ENCODE measurements around the gene ATP8A2. TPM values are rescaled to one million over a fixed set of nuclear protein-coding genes. Genes with fewer than 3 reads are reported as not detected.

ATP8A2 gene
- total and polyA plus RNA-seq, 9 of the 15 experiments (the other 6 are each of a cell fraction or from before 2014, with no cell fraction given), result under 0.01 to 0.33 (median 0.06) TPM; not detected in 4

DNA sequence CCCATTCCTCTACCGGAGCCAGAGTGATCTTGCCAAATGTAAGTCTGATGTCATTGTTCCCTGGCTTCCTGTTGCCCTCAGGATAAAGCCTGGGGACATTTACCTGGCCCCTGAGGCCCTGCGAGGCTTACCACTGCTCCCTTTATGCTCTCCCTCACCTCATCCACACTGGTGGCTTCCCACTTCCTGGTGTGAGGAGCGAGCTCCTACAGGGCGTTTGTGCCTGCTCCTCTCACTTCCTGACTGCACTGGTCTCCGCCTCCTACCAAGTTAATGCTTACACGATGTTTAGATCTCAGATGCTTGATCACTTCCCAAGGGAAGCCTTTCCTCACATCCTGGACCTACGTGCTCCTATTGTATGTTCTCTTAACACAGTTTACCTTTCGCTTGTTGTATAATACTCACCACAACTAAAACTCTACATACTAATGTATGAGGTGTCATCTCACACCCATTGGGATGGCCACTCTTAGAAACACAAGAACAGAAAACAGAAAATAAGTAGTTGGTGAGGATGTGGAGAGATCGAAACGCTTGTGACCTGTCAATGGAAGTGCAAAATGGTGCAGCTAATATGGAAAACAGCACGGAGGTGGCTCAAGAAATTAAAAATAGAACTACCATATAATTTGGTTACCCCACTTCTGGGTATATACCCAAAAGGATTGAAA, 502.4 kb downstream of the ATP8A2 start:
- POLR2A ChIA-PET, result no interaction called here
- no peaks in the 10 kb centered on the region for H4K20me1 ChIP-seq (replicated peaks; ENCODE audit: control insufficient read depth, insufficient read depth, low read length)
- in situ Hi-C loops (cut with MboI), result no loop called here
- no peaks in the 10 kb centered on the region for H3K9me1 ChIP-seq (ENCODE audit: control insufficient read depth, insufficient read depth, low read length)
- BruUV-seq (replicated peaks), result no TSS peak
- intact Hi-C loops (cut with micrococcal nuclease), result no loop called here
- no peak overlapping the region for H2AFZ ChIP-seq (ENCODE audit: low read depth, low read length)
- H3K79me2 ChIP-seq (ENCODE audit: control insufficient read depth, insufficient read depth, low read length), result no peaks in the 10 kb centered on the region
- H3K4me2 ChIP-seq (ENCODE audit: insufficient read depth, low read length), result no peak overlapping the region
- FAIRE-seq, result no peak
- H3K9me3 ChIP-seq (replicated peaks; ENCODE audit: control insufficient read depth, insufficient read depth, low read depth, low read length), result no peaks in the 10 kb centered on the region
- CTCF ChIA-PET (ENCODE audit: low intra/inter-chr PET ratio), result no interaction called here
- no peak for ATAC-seq
- H3K36me3 ChIP-seq (ENCODE audit: control insufficient read depth, insufficient read depth, low read length), result no peaks in the 10 kb centered on the region
- DNase-seq (ENCODE audit: extremely low read depth in 1 of 4, low spot score in 3 of 4), result no peak
- H3K4me1 ChIP-seq (replicated peaks in 1 of 2; ENCODE audit: control insufficient read depth in 2 of 2, insufficient read depth in 2 of 2, low read length in 2 of 2), result no peaks in the 10 kb centered on the region
- H3K27me3 ChIP-seq (ENCODE audit: control insufficient read depth in 2 of 2, insufficient read depth in 2 of 2, low read length in 2 of 2), result no peaks in the 10 kb centered on the region; a peak in 1 of 5 replicates
- WGBS (ENCODE audit: insufficient coverage, low coverage, missing lambda C conversion rate), result 2% methylated on average over 11 of the region's 11 CpGs
- no peak overlapping the region for H3K27ac ChIP-seq (ENCODE audit: extremely low read depth, low read depth, low read length)
- H3K9ac ChIP-seq (ENCODE audit: insufficient read depth in 1 of 2, low read depth in 2 of 2, low read length in 2 of 2), result no peak overlapping the region
- no peak overlapping the region for H3K4me3 ChIP-seq
- TF ChIP-seq TFAP4 (CRISPR knock-in tag; IDR thresholded peaks at IDR 0.05; ENCODE audit: borderline replicate concordance) (no peak), ETV1 (tag; conservative IDR thresholded peaks at IDR 0.05; ENCODE audit: low read depth) (no peak), FOS (IDR thresholded peaks at IDR 0.05; ENCODE audit: extremely low read depth, insufficient read length) (no peak), STAT5B (CRISPR knock-in tag; IDR thresholded peaks at IDR 0.05) (no peak), TGIF2 (CRISPR knock-in tag; IDR thresholded peaks at IDR 0.05) (no peak), ZNF589 (CRISPR knock-in tag; IDR thresholded peaks at IDR 0.05; ENCODE audit: low read depth) (no peak), MAFG (tag; conservative IDR thresholded peaks at IDR 0.05) (no peak), CHCHD3 (CRISPR knock-in tag; IDR thresholded peaks at IDR 0.05) (no peak), ELF2 (CRISPR knock-in tag; IDR thresholded peaks at IDR 0.05) (no peak), ZBED1 (IDR thresholded peaks at IDR 0.05) (no peak), SNRNP70 (optimal IDR thresholded peaks at IDR 0.05; ENCODE audit: low read depth, low read length) (no peak), MTA1 (IDR thresholded peaks at IDR 0.05; ENCODE audit: borderline replicate concordance) (no peak), NEUROD1 (IDR thresholded peaks at IDR 0.05; ENCODE audit: borderline replicate concordance, low read depth, low read length, partially characterized antibody) (no peak), ZNF75A (CRISPR knock-in tag; IDR thresholded peaks at IDR 0.05) (no peak)
- TF ChIP-seq, protein P1, sequence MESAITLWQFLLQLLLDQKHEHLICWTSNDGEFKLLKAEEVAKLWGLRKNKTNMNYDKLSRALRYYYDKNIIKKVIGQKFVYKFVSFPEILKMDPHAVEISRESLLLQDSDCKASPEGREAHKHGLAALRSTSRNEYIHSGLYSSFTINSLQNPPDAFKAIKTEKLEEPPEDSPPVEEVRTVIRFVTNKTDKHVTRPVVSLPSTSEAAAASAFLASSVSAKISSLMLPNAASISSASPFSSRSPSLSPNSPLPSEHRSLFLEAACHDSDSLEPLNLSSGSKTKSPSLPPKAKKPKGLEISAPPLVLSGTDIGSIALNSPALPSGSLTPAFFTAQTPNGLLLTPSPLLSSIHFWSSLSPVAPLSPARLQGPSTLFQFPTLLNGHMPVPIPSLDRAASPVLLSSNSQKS (CRISPR knock-in tag; IDR thresholded peaks at IDR 0.05), result no peak
- TF ChIP-seq, protein P2, sequence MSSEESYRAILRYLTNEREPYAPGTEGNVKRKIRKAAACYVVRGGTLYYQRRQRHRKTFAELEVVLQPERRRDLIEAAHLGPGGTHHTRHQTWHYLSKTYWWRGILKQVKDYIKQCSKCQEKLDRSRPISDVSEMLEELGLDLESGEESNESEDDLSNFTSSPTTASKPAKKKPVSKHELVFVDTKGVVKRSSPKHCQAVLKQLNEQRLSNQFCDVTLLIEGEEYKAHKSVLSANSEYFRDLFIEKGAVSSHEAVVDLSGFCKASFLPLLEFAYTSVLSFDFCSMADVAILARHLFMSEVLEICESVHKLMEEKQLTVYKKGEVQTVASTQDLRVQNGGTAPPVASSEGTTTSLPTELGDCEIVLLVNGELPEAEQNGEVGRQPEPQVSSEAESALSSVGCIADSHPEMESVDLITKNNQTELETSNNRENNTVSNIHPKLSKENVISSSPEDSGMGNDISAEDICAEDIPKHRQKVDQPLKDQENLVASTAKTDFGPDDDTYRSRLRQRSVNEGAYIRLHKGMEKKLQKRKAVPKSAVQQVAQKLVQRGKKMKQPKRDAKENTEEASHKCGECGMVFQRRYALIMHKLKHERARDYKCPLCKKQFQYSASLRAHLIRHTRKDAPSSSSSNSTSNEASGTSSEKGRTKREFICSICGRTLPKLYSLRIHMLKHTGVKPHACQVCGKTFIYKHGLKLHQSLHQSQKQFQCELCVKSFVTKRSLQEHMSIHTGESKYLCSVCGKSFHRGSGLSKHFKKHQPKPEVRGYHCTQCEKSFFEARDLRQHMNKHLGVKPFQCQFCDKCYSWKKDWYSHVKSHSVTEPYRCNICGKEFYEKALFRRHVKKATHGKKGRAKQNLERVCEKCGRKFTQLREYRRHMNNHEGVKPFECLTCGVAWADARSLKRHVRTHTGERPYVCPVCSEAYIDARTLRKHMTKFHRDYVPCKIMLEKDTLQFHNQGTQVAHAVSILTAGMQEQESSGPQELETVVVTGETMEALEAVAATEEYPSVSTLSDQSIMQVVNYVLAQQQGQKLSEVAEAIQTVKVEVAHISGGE (CRISPR knock-in tag; IDR thresholded peaks at IDR 0.05), result no peak

Data from K562 (cell line).